OCI-LY1 (cell line): Measurements from ENCODE around the gene LAMTOR2.

Source experiments
- H2AFZ ChIP-seq: fragments of 200-600 bp; sonication (generic), shearing (Covaris generic); 2 replicates; pipeline ENCODE4 v1.6.0; 2014; ENCODE audit warnings: antibody characterized with exemption, mild to moderate bottlenecking, low read length
- H3F3A ChIP-seq: fragments of 200-600 bp; sonication (generic), shearing (Covaris generic); 2 replicates; pipeline ENCODE4 v1.6.0; 2014; ENCODE audit warnings: mild to moderate bottlenecking, antibody characterized with exemption, low read length, moderate library complexity; ENCODE audit not compliant: insufficient read depth
- H3K27ac ChIP-seq: fragments of 200-600 bp; sonication (generic); 2 replicates; pipeline ENCODE4 v1.5.1; 2014; ENCODE audit warnings: low read length, mixed run types, mild to moderate bottlenecking, low read depth; ENCODE audit not compliant: poor library complexity, severe bottlenecking
- H3K27me3 ChIP-seq: fragments of 200-600 bp; sonication (generic); 2 replicates; pipeline ENCODE4 v1.6.0; 2014; ENCODE audit warnings: antibody characterized with exemption, mild to moderate bottlenecking, low read length, moderate library complexity; ENCODE audit not compliant: insufficient read depth
- H3K36me3 ChIP-seq: fragments of 200-600 bp; sonication (generic); 2 replicates; pipeline ENCODE4 v1.6.1; 2014; ENCODE audit warnings: mild to moderate bottlenecking, antibody characterized with exemption, low read length, moderate library complexity, mixed read lengths; ENCODE audit not compliant: insufficient read depth
- H3K4me1 ChIP-seq: fragments of 200-600 bp; sonication (generic); 2 replicates; pipeline ENCODE4 v1.5.1; 2014; ENCODE audit warnings: mild to moderate bottlenecking, low read length, moderate library complexity; ENCODE audit not compliant: insufficient read depth, severe bottlenecking
- H3K4me2 ChIP-seq: fragments of 200-600 bp; sonication (generic), shearing (Covaris generic); 2 replicates; pipeline ENCODE4 v1.6.1; 2014; ENCODE audit warnings: low read length
- H3K4me3 ChIP-seq: fragments of 200-600 bp; sonication (generic); 2 replicates; pipeline ENCODE4 v1.5.1; 2014; ENCODE audit warnings: low read length, low read depth, mild to moderate bottlenecking, mixed read lengths; ENCODE audit not compliant: poor library complexity, severe bottlenecking
- H3K79me2 ChIP-seq: fragments of 200-600 bp; shearing (Covaris generic); 2 replicates; pipeline ENCODE4 v1.6.1; 2016; ENCODE audit warnings: mixed run types, low read length, mixed read lengths; ENCODE audit not compliant: insufficient read depth
- H3K9ac ChIP-seq: fragments of 200-600 bp; sonication (generic), shearing (Covaris generic); 2 replicates; pipeline ENCODE4 v1.6.1; 2014; ENCODE audit warnings: mild to moderate bottlenecking, low read length, mixed read lengths
- H3K9me2 ChIP-seq: fragments of 200-600 bp; sonication (generic), shearing (Covaris generic); 2 replicates; pipeline ENCODE4 v1.6.1; 2014; ENCODE audit warnings: low read depth, mild to moderate bottlenecking, low read length, mixed read lengths
- H3K9me3 ChIP-seq: fragments of 200-600 bp; shearing (Covaris generic); 2 replicates; pipeline ENCODE4 v1.6.1; 2014; ENCODE audit warnings: low read length, mixed read lengths
- H4K20me1 ChIP-seq: fragments of 200-600 bp; sonication (generic), shearing (Covaris generic); 2 replicates; pipeline ENCODE4 v1.6.0; 2016; ENCODE audit warnings: mild to moderate bottlenecking, low read length; ENCODE audit not compliant: insufficient read depth
- EZH2 ChIP-seq: fragments of 200-600 bp; sonication (generic), shearing (Covaris generic); IDR thresholded peaks from 2 replicates; pipeline ENCODE4 v1.8.0; 2017; ENCODE audit warnings: borderline replicate concordance, mixed run types, mild to moderate bottlenecking, antibody characterized with exemption, low read length, moderate library complexity, mixed read lengths
- TF ChIP-seq, protein P1 (sequence below): fragments of 200-600 bp; sonication (generic), shearing (Covaris generic); IDR thresholded peaks from 2 replicates; pipeline ENCODE4 v1.5.1; 2017; ENCODE audit warnings: mild to moderate bottlenecking, antibody characterized with exemption, low read length, moderate library complexity, mixed read lengths

Gene LAMTOR2

DNA sequence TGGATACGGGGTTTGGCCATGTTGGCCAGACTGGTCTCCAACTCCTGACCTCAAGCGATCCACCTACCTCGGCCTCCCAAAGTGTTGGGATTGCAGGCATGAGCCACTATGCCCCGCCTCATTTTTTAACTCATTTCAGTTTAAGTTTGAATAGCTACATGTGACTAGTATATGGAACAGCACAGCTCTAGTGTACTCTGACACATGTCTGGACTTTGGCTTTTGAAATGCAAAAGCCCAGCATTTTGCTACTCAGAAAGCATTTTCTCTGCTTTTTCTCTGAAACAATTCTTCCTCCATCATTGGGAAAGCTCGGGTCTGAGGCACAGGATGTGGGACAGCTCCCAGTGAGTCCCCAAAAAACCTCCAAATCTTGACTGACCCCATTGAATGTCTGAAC is 29.8 kb upstream of the LAMTOR2 start:
- H3K9me3 ChIP-seq = no peaks in the 10 kb centered on the region
- H3K4me1 ChIP-seq = peaks cover 8% of the 10 kb centered on the region
- H3K4me2 ChIP-seq = no peak overlapping the region
- H3K4me3 ChIP-seq = no peak overlapping the region
- H2AFZ ChIP-seq = no peak overlapping the region
- no peaks in the 10 kb centered on the region for H3K9me2 ChIP-seq
- no peaks in the 10 kb centered on the region for H3K36me3 ChIP-seq
- no peaks in the 10 kb centered on the region for H4K20me1 ChIP-seq
- H3K9ac ChIP-seq = no peak overlapping the region
- H3K27me3 ChIP-seq = no peaks in the 10 kb centered on the region
- peaks cover 6% of the 10 kb centered on the region for H3K79me2 ChIP-seq
- TF ChIP-seq, protein P1, sequence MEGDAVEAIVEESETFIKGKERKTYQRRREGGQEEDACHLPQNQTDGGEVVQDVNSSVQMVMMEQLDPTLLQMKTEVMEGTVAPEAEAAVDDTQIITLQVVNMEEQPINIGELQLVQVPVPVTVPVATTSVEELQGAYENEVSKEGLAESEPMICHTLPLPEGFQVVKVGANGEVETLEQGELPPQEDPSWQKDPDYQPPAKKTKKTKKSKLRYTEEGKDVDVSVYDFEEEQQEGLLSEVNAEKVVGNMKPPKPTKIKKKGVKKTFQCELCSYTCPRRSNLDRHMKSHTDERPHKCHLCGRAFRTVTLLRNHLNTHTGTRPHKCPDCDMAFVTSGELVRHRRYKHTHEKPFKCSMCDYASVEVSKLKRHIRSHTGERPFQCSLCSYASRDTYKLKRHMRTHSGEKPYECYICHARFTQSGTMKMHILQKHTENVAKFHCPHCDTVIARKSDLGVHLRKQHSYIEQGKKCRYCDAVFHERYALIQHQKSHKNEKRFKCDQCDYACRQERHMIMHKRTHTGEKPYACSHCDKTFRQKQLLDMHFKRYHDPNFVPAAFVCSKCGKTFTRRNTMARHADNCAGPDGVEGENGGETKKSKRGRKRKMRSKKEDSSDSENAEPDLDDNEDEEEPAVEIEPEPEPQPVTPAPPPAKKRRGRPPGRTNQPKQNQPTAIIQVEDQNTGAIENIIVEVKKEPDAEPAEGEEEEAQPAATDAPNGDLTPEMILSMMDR = no peak
- no peak for TF ChIP-seq EZH2
- no peak overlapping the region for H3K27ac ChIP-seq
- H3F3A ChIP-seq = no peaks in the 10 kb centered on the region

DNA sequence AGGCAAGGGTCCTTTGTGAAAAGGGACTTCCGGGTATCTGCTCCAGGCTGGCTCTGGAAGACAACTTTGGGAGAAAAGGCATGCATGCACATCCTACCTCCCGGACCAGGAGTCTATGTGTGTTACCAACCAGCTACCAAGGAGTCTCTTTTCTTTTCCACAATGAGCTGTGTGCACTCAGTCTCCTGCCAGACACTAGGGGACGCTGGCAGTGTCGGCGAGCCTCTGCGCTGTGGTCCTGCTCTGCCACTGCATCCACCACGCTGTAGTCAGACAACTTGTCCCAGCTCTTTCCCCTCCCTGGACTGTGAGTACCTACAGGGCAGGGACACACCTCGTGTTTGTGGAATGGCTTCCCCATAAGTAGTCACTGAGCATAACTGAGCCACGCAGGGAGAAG is 28.7 kb upstream of the LAMTOR2 start:
- Histone ChIP-seq H3K79me2 (no peaks in the 10 kb centered on the region), H3K4me2 (no peak overlapping the region)

GRCh38 chr1:156026588-156026987 is 28.0 kb upstream of the LAMTOR2 start:
- H3K9me3 ChIP-seq = no peaks in the 10 kb centered on the region
- no peaks in the 10 kb centered on the region for H4K20me1 ChIP-seq
- H3K9ac ChIP-seq = no peak overlapping the region
- no peaks in the 10 kb centered on the region for H3K4me1 ChIP-seq
- H3F3A ChIP-seq = no peaks in the 10 kb centered on the region
- H2AFZ ChIP-seq = no peak overlapping the region
- no peaks in the 10 kb centered on the region for H3K36me3 ChIP-seq
- TF ChIP-seq, protein P1 = no peak
- no peak for TF ChIP-seq EZH2
- H3K4me3 ChIP-seq = no peak overlapping the region
- H3K79me2 ChIP-seq = no peaks in the 10 kb centered on the region
- H3K9me2 ChIP-seq = no peaks in the 10 kb centered on the region
- no peaks in the 10 kb centered on the region for H3K27me3 ChIP-seq
- no peak overlapping the region for H3K4me2 ChIP-seq
- no peak overlapping the region for H3K27ac ChIP-seq

More for the DNA sequence above, 28.7 kb upstream of the LAMTOR2 start:
- Histone ChIP-seq H3K9ac (no peak overlapping the region), H3K4me3 (no peak overlapping the region), H3K9me2 (no peaks in the 10 kb centered on the region), H2AFZ (no peak overlapping the region), H3K27ac (no peak overlapping the region), H3K36me3 (no peaks in the 10 kb centered on the region), H3K27me3 (no peaks in the 10 kb centered on the region), H4K20me1 (no peaks in the 10 kb centered on the region), H3K4me1 (peaks cover 4% of the 10 kb centered on the region), H3F3A (no peaks in the 10 kb centered on the region), H3K9me3 (no peaks in the 10 kb centered on the region)
- TF ChIP-seq, protein P1 = peak; percentile 69
- no peak for TF ChIP-seq EZH2
